Measurements from ENCODE around the gene PIGV.

GRCh38 chr1:26832249-26832960 lies 44.7 kb downstream of the PIGV start:
- TF ChIP-seq CTCF (IDR thresholded peaks at IDR 0.05) (no peak), POLR2A (IDR thresholded peaks at IDR 0.05) (no peak)

All from testis (tissue), 2 donors.